Keratinocyte (primary cell): ENCODE results near the gene LCORL. TPM values are rescaled to one million over a fixed set of nuclear protein-coding genes. Genes with fewer than 3 reads are reported as not detected.

ENCODE experiments used
- DNase-seq: peaks from one replicate; pipeline ENCODE4 v3.0.0-alpha.2; 2011; ENCODE audit warnings: low read depth, missing footprints, low spot score
- FAIRE-seq: peaks from 2 replicates; lab custom pipeline; 2011; peaks lifted over from hg19 to GRCh38; lab: Jason Lieb, UNC
- H2AFZ ChIP-seq: 2 replicates; pipeline ENCODE4 v1.6.0; 2012; ENCODE audit warnings: low read length, control low read depth, inconsistent platforms; ENCODE audit not compliant: control insufficient read depth
- H3K27ac ChIP-seq: 2 replicates; pipeline ENCODE4 v1.5.1; 2011; ENCODE audit warnings: low read length; ENCODE audit not compliant: control insufficient read depth, insufficient read depth
- H3K27me3 ChIP-seq: 3 replicates; pipeline ENCODE4 v1.6.0; 2011; ENCODE audit warnings: low read length; ENCODE audit not compliant: control insufficient read depth, insufficient read depth; ENCODE audit errors: extremely low read depth
- H3K36me3 ChIP-seq, 2 experiments: 2 replicates in 1 of 2; 3 replicates in 1 of 2; pipeline ENCODE4 v1.5.1; 2011; ENCODE audit warnings: low read length in 2 of 2, mild to moderate bottlenecking in 1 of 2; ENCODE audit not compliant: control insufficient read depth in 2 of 2, insufficient read depth in 2 of 2; ENCODE audit errors: extremely low read depth in 1 of 2
- H3K4me1 ChIP-seq: 3 replicates; pipeline ENCODE4 v1.5.1; 2011; ENCODE audit warnings: low read length; ENCODE audit not compliant: control insufficient read depth, insufficient read depth; ENCODE audit errors: extremely low read depth
- H3K4me2 ChIP-seq: 3 replicates; pipeline ENCODE4 v1.6.0; 2011; ENCODE audit warnings: low read depth, low read length; ENCODE audit not compliant: control insufficient read depth, insufficient read depth; ENCODE audit errors: extremely low read depth
- H3K4me3 ChIP-seq, 3 experiments: fragments of 200-600 bp in 1 of 3; sonication (generic) in 1 of 3; 2 replicates in 2 of 3; 3 replicates in 1 of 3; pipeline ENCODE4 v1.5.1; 2011 to 2016; ENCODE audit warnings: low read length in 3 of 3, mild to moderate bottlenecking in 3 of 3, control low read depth in 2 of 3, inconsistent platforms in 1 of 3, low read depth in 1 of 3, mixed read lengths in 1 of 3, mixed run types in 1 of 3, moderate library complexity in 1 of 3; ENCODE audit not compliant: control insufficient read depth in 2 of 3, insufficient read depth in 2 of 3; ENCODE audit errors: extremely low read depth in 1 of 3
- H3K79me2 ChIP-seq: 2 replicates; pipeline ENCODE4 v1.6.0; 2012; ENCODE audit warnings: low read length; ENCODE audit not compliant: control insufficient read depth, insufficient read depth
- H3K9ac ChIP-seq: 3 replicates; pipeline ENCODE4 v1.6.0; 2011; ENCODE audit warnings: low read length; ENCODE audit not compliant: control insufficient read depth, insufficient read depth; ENCODE audit errors: extremely low read depth
- H3K9me1 ChIP-seq: 3 replicates; pipeline ENCODE4 v1.6.0; 2011; ENCODE audit warnings: low read length; ENCODE audit not compliant: control insufficient read depth, insufficient read depth; ENCODE audit errors: extremely low read depth
- H3K9me3 ChIP-seq: 2 replicates; pipeline ENCODE4 v1.5.1; 2012; ENCODE audit warnings: low read depth, low read length; ENCODE audit not compliant: control insufficient read depth
- H4K20me1 ChIP-seq: 3 replicates; pipeline ENCODE4 v1.6.0; 2011; ENCODE audit warnings: low read length; ENCODE audit not compliant: control insufficient read depth, insufficient read depth; ENCODE audit errors: extremely low read depth
- CTCF ChIP-seq, 3 experiments: IDR thresholded peaks in 1 of 3; conservative IDR thresholded peaks in 1 of 3; optimal IDR thresholded peaks in 1 of 3; 2 replicates in 2 of 3; 3 replicates in 1 of 3; pipeline versions ENCODE3 to v1.5.1; 2011; ENCODE audit warnings: low read length in 3 of 3, mild to moderate bottlenecking in 3 of 3, moderate library complexity in 2 of 3, control low read depth in 1 of 3, inconsistent platforms in 1 of 3; ENCODE audit not compliant: insufficient read depth in 2 of 3; ENCODE audit errors: extremely low read depth in 1 of 3
- EZH2 ChIP-seq: IDR thresholded peaks from one replicate; pipeline ENCODE4 v1.6.1; 2012; ENCODE audit warnings: inconsistent platforms, mild to moderate bottlenecking, low read length, moderate library complexity
- dilution Hi-C: fragments of 300-500 bp; cut with MboI; formaldehyde crosslinking; loops from one replicate; pipeline ENCODE4 v1.7.0; 2020; ENCODE audit warnings: low sequenced_read_pairs; ENCODE audit not compliant: extremely low pct_ligation_motif_present
- polyA plus RNA-seq, 5 experiments: library from polyadenylated mRNA; depleted of rRNA in 3 of 5; stranded (reverse) in 3 of 5; stranded (forward) in 1 of 5; unstranded in 1 of 5; fragments of >200 nt; gene quantifications; 1 replicate in 1 of 5; 2 replicates in 3 of 5; 3 replicates in 1 of 5; pipeline versions ENCODE4 v1.2.1 to v1.2.3, GENCODE V29; 2011 to 2012; ENCODE audit warnings: missing spikeins in 2 of 5, low read depth in 1 of 5, low replicate concordance in 1 of 5

LCORL gene
- polyA plus RNA-seq, 1 donor (not counting 4 experiments of a cell fraction or from before 2014, with no cell fraction given): 3.3 TPM

GRCh38 chr4:18057821-18058533 lies 36.4 kb upstream of the LCORL start:
- Histone ChIP-seq H3K36me3 (no peaks in the 10 kb centered on the region), H3K9me1 (no peaks in the 10 kb centered on the region), H2AFZ (no peak overlapping the region), H3K4me1 (no peaks in the 10 kb centered on the region), H3K9me3 (no peaks in the 10 kb centered on the region), H3K4me3 (no peak overlapping the region), H3K27ac (no peak overlapping the region), H3K9ac (no peak overlapping the region), H3K27me3 (no peaks in the 10 kb centered on the region), H3K79me2 (no peaks in the 10 kb centered on the region), H3K4me2 (no peak overlapping the region), H4K20me1 (no peaks in the 10 kb centered on the region)
- TF ChIP-seq EZH2 (no peak), CTCF (optimal IDR thresholded peaks at IDR 0.05 in 1 of 3, IDR thresholded peaks at IDR 0.05 in 1 of 3, conservative IDR thresholded peaks at IDR 0.05 in 1 of 3; ENCODE audit: extremely low read depth in 1 of 3, insufficient read depth in 2 of 3, low read length in 3 of 3) (no peak)
- dilution Hi-C loops: no loop called here
- FAIRE-seq: no peak
- no peak for DNase-seq

GRCh38 chr4:18056030-18056429 lies 34.5 kb upstream of the LCORL start:
- no peaks in the 10 kb centered on the region for H3K9me1 ChIP-seq
- TF ChIP-seq CTCF (optimal IDR thresholded peaks at IDR 0.05 in 1 of 3, IDR thresholded peaks at IDR 0.05 in 1 of 3, conservative IDR thresholded peaks at IDR 0.05 in 1 of 3; ENCODE audit: extremely low read depth in 1 of 3, insufficient read depth in 2 of 3, low read length in 3 of 3) (no peak), EZH2 (no peak)
- H3K79me2 ChIP-seq: no peaks in the 10 kb centered on the region
- H3K4me3 ChIP-seq: no peak overlapping the region
- DNase-seq: no peak
- no peak for FAIRE-seq
- no peaks in the 10 kb centered on the region for H3K27me3 ChIP-seq
- H3K9ac ChIP-seq: no peak overlapping the region
- no peaks in the 10 kb centered on the region for H3K4me1 ChIP-seq
- H3K36me3 ChIP-seq: no peaks in the 10 kb centered on the region
- no peak overlapping the region for H3K4me2 ChIP-seq
- no peak overlapping the region for H3K27ac ChIP-seq
- dilution Hi-C loops: no loop called here
- H2AFZ ChIP-seq: no peak overlapping the region
- no peaks in the 10 kb centered on the region for H4K20me1 ChIP-seq
- H3K9me3 ChIP-seq: no peaks in the 10 kb centered on the region
